Gastroesophageal sphincter (tissue), 3 donors: Measurements from ENCODE around the gene TACR2.

ENCODE experiments used
- CTCF ChIP-seq, 4 experiments: fragments of 200-600 bp in 2 of 4; fragments of 450-650 bp in 2 of 4; sonication (generic) in 1 of 4; IDR thresholded peaks; one replicate each; pipeline ENCODE4 v1.5.1; 2017 to 2019; ENCODE audit warnings: antibody characterized with exemption in 4 of 4, mild to moderate bottlenecking in 2 of 4, moderate library complexity in 2 of 4
- EP300 ChIP-seq: sonication (generic); formaldehyde crosslinking; IDR thresholded peaks from one replicate; pipeline ENCODE4 v1.6.1; 2017; ENCODE audit warnings: antibody characterized with exemption, mild to moderate bottlenecking
- POLR2AphosphoS5 ChIP-seq: sonication (generic); formaldehyde crosslinking; IDR thresholded peaks from one replicate; pipeline ENCODE4 v1.6.1; 2017; ENCODE audit warnings: antibody characterized with exemption

GRCh38 chr10:69419744-69420126, 3.0 kb upstream of the TACR2 start:
- TF ChIP-seq CTCF (IDR thresholded peaks at IDR 0.05) (no peak), POLR2AphosphoS5 (no peak), EP300 (no peak)
